Measurements from ENCODE around the gene TNS1.

DNA sequence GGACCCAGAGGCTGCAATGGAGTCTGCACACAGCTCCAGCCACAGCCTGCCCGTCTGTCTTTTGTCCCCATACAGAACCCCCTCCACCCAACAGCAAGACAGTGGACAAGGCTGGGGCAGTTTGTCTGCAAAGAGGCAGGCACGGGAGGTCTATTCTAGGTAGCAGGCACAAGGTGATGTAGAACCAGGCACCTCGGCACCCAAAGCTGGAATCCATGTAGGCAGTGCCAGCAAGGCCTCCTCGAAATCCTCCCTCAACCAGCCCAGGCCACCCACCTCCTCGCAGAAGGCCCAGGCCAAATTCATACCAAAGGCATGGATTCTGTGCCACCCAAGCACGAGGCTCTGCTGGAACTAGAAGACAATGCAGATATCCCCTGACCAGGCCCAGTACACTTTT is 179.2 kb downstream of the TNS1 start:
- no peak for TF ChIP-seq POLR2AphosphoS5 (IDR thresholded peaks at IDR 0.05; ENCODE audit: low read depth, low read length)
- TF ChIP-seq, protein P1, sequence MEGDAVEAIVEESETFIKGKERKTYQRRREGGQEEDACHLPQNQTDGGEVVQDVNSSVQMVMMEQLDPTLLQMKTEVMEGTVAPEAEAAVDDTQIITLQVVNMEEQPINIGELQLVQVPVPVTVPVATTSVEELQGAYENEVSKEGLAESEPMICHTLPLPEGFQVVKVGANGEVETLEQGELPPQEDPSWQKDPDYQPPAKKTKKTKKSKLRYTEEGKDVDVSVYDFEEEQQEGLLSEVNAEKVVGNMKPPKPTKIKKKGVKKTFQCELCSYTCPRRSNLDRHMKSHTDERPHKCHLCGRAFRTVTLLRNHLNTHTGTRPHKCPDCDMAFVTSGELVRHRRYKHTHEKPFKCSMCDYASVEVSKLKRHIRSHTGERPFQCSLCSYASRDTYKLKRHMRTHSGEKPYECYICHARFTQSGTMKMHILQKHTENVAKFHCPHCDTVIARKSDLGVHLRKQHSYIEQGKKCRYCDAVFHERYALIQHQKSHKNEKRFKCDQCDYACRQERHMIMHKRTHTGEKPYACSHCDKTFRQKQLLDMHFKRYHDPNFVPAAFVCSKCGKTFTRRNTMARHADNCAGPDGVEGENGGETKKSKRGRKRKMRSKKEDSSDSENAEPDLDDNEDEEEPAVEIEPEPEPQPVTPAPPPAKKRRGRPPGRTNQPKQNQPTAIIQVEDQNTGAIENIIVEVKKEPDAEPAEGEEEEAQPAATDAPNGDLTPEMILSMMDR (IDR thresholded peaks at IDR 0.05): no peak

Measured in Panc1 (cell line).